Colonic mucosa (tissue), 4 donors: Measurements from ENCODE around the gene AP3M1. TPM values are rescaled to one million over a fixed set of nuclear protein-coding genes. Genes with fewer than 3 reads are reported as not detected.

Experiments
- DNase-seq: peaks from one replicate; pipeline ENCODE4 v3.0.0-alpha.2; 2020
- H3K27ac ChIP-seq: fragments of 200-600 bp; one replicate; pipeline ENCODE4 v1.8.0; 2021
- H3K27me3 ChIP-seq: fragments of 200-600 bp; one replicate; pipeline ENCODE4 v1.8.0; 2021
- H3K36me3 ChIP-seq: fragments of 200-600 bp; one replicate; pipeline ENCODE4 v1.8.0; 2021
- H3K4me1 ChIP-seq: fragments of 200-600 bp; one replicate; pipeline ENCODE4 v1.8.0; 2021; ENCODE audit warnings: mild to moderate bottlenecking
- H3K4me3 ChIP-seq: fragments of 200-600 bp; one replicate; pipeline ENCODE4 v1.8.0; 2021
- H3K9ac ChIP-seq, 2 donors: one replicate each; pipeline ENCODE4 v1.7.0; 2013; ENCODE audit warnings: control low read depth in 2 of 2, low read depth in 2 of 2, low read length in 2 of 2
- H3K9me3 ChIP-seq: fragments of 200-600 bp; one replicate; pipeline ENCODE4 v1.8.0; 2021
- CTCF ChIP-seq: fragments of 200-600 bp; IDR thresholded peaks from one replicate; pipeline ENCODE4 v1.8.0; 2022; ENCODE audit warnings: antibody characterized with exemption, mild to moderate bottlenecking
- intact Hi-C: fragments of 100-400 bp; cut with DNase I; formaldehyde crosslinking; loops from one replicate; pipeline ENCODE4 v1.14.1; 2022
- total RNA-seq, 2 donors: library from RNA; stranded (reverse); fragmentation: NEBNext Ultra II Directional in 1 of 2; extraction: Animal tissue kit (Norgen Biotek cat#: 25700) in 1 of 2; gene quantifications; one replicate each; pipeline ENCODE4 v1.2.1, GENCODE V29; 2021
- donor health status: healthy.
- donor health status: DM: no; HTN: no; CAD: no.
- donor health status: DM: no; HTN: no; CAD: no.

The AP3M1 gene
- total RNA-seq, 2 donors from 2014 or later: 30.5 to 31.7 TPM

- Histone ChIP-seq H3K27ac (no peak overlapping the region), H3K9me3 (no peaks in the 10 kb centered on the region), H3K9ac (no peak overlapping the region), H3K4me3 (no peak overlapping the region), H3K36me3 (peaks cover 31% of the 10 kb centered on the region), H3K4me1 (no peaks in the 10 kb centered on the region), H3K27me3 (no peaks in the 10 kb centered on the region)
- DNase-seq: no peak
- no peak for TF ChIP-seq CTCF
- intact Hi-C loops: no loop called here
These were observed 41.2 kb downstream of the AP3M1 start for GRCh38 chr10:74109452-74109851.

GRCh38 chr10:74107391-74107790 is 43.2 kb downstream of the AP3M1 start:
- Histone ChIP-seq H3K36me3 (peaks cover 23% of the 10 kb centered on the region), H3K9ac (no peak overlapping the region), H3K4me3 (no peak overlapping the region), H3K27ac (no peak overlapping the region), H3K27me3 (no peaks in the 10 kb centered on the region), H3K9me3 (no peaks in the 10 kb centered on the region), H3K4me1 (no peaks in the 10 kb centered on the region)
- intact Hi-C loops: no loop called here
- DNase-seq: no peak
- no peak for TF ChIP-seq CTCF

- DNase-seq: no peak
- H3K27ac ChIP-seq: no peak overlapping the region
- TF ChIP-seq CTCF: no peak
- intact Hi-C loops: loop anchor here (5.0 kb wide), 1 partner anchor 218 kb away; no protein-coding TSS in a partner anchor
- no peaks in the 10 kb centered on the region for H3K4me1 ChIP-seq
- peaks cover 28% of the 10 kb centered on the region for H3K36me3 ChIP-seq
- no peaks in the 10 kb centered on the region for H3K9me3 ChIP-seq
- H3K27me3 ChIP-seq: no peaks in the 10 kb centered on the region
- H3K9ac ChIP-seq: no peak overlapping the region
- no peak overlapping the region for H3K4me3 ChIP-seq
These were observed 45.6 kb downstream of the AP3M1 start for GRCh38 chr10:74104996-74105395.

GRCh38 chr10:74104480-74104879 is 46.1 kb downstream of the AP3M1 start:
- intact Hi-C loops: loop anchor here (5.0 kb wide), 1 partner anchor 217 kb away; no protein-coding TSS in a partner anchor
- DNase-seq: no peak
- Histone ChIP-seq H3K27me3 (no peaks in the 10 kb centered on the region), H3K4me3 (no peak overlapping the region), H3K4me1 (no peaks in the 10 kb centered on the region), H3K27ac (no peak overlapping the region), H3K9me3 (no peaks in the 10 kb centered on the region), H3K36me3 (peaks cover 25% of the 10 kb centered on the region), H3K9ac (no peak overlapping the region)
- no peak for TF ChIP-seq CTCF

- intact Hi-C loops: loop anchor here (5.0 kb wide), 1 partner anchor 216 kb away; no protein-coding TSS in a partner anchor
- no peak overlapping the region for H3K4me3 ChIP-seq
- no peak overlapping the region for H3K27ac ChIP-seq
- no peak overlapping the region for H3K9ac ChIP-seq
- no peaks in the 10 kb centered on the region for H3K27me3 ChIP-seq
- H3K36me3 ChIP-seq: peaks cover 25% of the 10 kb centered on the region
- no peak for TF ChIP-seq CTCF
- H3K9me3 ChIP-seq: no peaks in the 10 kb centered on the region
- H3K4me1 ChIP-seq: no peaks in the 10 kb centered on the region
- no peak for DNase-seq
These were observed 46.9 kb downstream of the AP3M1 start for GRCh38 chr10:74103560-74104258.
